Brain microvascular endothelial cell (primary cell): ENCODE data around the gene DIP2A.

Experiments
- DNase-seq: peaks from one replicate; pipeline ENCODE4 v3.0.0-alpha.2; 2020
- H3K27ac ChIP-seq: fragments of 250-450 bp; sonication (Bioruptor Pico); 2 replicates; pipeline ENCODE4 v1.5.1; 2020; ENCODE audit warnings: mild to moderate bottlenecking, moderate library complexity
- H3K27me3 ChIP-seq: fragments of 250-450 bp; sonication (Bioruptor Pico); replicated peaks from 2 replicates; pipeline ENCODE4 v1.5.1; 2020; ENCODE audit warnings: mild to moderate bottlenecking
- H3K36me3 ChIP-seq: fragments of 250-450 bp; sonication (Bioruptor Pico); replicated peaks from 2 replicates; pipeline ENCODE4 v1.5.1; 2020; ENCODE audit warnings: mild to moderate bottlenecking
- H3K4me3 ChIP-seq: 2 replicates; pipeline ENCODE4 v1.5.1; 2011; ENCODE audit warnings: low read depth, mild to moderate bottlenecking, control low read depth, low read length, moderate library complexity
- in situ Hi-C: cut with HindIII; loops from 2 replicates; pipeline ENCODE4 v1.10.0; 2017; ENCODE audit warnings: low sequenced_read_pairs, low pct_ligation_motif_present
- TF ChIP-seq, protein P1 (sequence below): IDR thresholded peaks from 2 replicates; pipeline ENCODE4 v1.5.1; 2011; ENCODE audit warnings: low read depth, mild to moderate bottlenecking, moderate library complexity, low read length, control low read depth, inconsistent platforms; ENCODE audit errors: missing control alignments

The DIP2A gene

DNA sequence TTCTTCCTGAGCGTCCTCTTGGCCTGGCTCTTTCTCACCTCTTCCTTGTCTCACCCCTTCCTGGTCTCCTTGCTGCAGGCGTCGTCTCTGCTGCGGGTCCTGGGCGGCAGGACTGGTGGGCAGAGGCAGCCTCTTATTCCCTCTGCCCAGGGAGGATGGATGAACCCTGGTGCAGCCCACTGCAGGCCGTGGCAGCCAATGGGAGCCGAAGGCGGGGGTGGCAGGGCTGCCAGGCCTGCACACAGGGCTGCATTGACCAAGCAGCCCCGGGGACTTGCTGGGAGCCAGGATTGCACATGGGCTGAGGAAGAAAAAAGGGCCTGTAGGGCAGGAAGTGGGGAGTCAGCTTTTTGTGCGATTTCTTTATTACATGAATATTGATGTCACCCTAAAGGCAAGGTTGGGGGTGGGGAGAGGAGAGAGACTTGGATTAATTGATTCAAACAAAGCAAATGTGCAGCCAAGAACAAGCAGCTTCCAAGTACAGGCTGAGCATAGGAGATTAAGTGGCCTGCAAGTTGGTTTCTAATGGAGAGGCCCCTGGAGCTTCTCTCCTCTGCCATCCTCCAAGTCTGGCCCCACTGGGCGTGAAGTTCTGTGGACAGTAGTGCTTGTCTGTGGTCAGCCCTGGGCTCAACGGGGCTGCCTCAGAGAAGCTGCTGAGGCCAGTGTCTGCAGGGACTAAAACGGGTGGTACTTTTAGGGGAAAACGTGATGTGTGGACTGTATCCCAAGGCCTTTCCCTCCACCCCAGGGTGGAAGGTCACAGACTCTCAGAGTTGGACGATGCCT, 146.5 kb downstream of the DIP2A start, which contains the start of gene S100B:
S100B (minus strand) TSS at position 108 of the 792 bp plus-strand sequence. CDS start 2,667 bp downstream, outside the sequence.
- H3K4me3 ChIP-seq, result no peak within 1 kb of the TSS
- no peaks in the 10 kb centered on the region for H3K27me3 ChIP-seq
- TF ChIP-seq, protein P1, sequence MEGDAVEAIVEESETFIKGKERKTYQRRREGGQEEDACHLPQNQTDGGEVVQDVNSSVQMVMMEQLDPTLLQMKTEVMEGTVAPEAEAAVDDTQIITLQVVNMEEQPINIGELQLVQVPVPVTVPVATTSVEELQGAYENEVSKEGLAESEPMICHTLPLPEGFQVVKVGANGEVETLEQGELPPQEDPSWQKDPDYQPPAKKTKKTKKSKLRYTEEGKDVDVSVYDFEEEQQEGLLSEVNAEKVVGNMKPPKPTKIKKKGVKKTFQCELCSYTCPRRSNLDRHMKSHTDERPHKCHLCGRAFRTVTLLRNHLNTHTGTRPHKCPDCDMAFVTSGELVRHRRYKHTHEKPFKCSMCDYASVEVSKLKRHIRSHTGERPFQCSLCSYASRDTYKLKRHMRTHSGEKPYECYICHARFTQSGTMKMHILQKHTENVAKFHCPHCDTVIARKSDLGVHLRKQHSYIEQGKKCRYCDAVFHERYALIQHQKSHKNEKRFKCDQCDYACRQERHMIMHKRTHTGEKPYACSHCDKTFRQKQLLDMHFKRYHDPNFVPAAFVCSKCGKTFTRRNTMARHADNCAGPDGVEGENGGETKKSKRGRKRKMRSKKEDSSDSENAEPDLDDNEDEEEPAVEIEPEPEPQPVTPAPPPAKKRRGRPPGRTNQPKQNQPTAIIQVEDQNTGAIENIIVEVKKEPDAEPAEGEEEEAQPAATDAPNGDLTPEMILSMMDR, result no peak
- DNase-seq, result no peak
- H3K27ac ChIP-seq, result no peak within 1 kb of the TSS
- in situ Hi-C loops, result no loop called here
- H3K36me3 ChIP-seq, result no peaks in the 10 kb centered on the region

DNA sequence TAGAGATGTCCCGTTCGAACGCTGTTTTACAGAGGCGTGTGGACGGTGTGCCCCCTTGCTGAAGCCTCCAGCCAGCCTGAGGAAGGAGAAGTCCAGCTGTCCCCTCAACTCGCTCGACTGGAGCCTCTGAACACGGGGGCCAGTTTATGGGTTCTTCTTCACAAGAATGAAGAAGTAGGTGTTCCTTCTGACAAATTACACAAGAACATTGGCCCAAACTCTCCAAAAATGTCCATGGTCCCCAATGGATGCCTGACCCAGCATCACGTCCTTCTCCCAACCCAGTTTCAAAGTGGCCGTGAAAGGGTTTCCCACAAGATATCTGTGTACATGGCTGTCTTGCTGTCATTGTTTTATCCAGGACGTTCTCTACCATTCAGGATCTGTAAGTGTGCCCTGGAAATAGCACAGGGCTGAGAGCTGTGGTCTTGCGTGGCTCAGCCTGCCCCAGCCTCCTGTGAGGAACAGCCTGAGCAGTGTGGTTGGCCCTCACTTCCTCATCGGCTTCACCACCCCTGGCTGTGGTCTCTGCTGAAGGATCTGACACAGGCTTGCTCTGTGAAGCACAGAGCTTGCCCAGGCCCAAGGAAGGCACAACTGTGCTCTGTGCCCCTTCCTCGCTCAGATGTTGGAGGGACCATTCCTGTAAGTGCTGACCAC, 147.2 kb downstream of the DIP2A start:
- TF ChIP-seq, protein P1, result no peak
- in situ Hi-C loops, result no loop called here
- no peak overlapping the region for H3K27ac ChIP-seq
- H3K27me3 ChIP-seq, result no peaks in the 10 kb centered on the region
- H3K4me3 ChIP-seq, result no peak overlapping the region
- no peaks in the 10 kb centered on the region for H3K36me3 ChIP-seq
- no peak for DNase-seq

DNA sequence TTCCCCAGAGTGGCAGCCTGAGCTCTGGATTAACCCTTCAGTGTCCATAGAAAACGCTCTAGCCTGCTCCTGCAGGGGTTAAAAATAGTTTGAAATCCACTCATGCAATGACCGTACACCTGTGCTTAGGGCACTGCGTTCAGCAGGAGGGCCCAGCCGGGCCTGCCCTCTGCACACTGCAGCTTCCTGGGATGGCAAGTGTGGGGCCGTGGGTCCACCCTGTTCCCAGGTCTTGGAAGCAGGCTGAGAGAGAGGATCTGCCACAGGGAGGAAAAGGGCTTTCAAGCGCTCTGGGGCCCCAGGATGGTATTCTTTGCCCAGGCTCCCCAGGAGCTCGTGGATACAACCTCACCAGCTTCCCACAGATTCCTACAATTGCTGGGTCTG, 147.7 kb downstream of the DIP2A start:
- Histone ChIP-seq H3K36me3 (no peaks in the 10 kb centered on the region), H3K27me3 (no peaks in the 10 kb centered on the region), H3K27ac (no peak overlapping the region), H3K4me3 (no peak overlapping the region)
- no peak for DNase-seq
- in situ Hi-C loops, result no loop called here
- TF ChIP-seq, protein P1, result no peak

DNA sequence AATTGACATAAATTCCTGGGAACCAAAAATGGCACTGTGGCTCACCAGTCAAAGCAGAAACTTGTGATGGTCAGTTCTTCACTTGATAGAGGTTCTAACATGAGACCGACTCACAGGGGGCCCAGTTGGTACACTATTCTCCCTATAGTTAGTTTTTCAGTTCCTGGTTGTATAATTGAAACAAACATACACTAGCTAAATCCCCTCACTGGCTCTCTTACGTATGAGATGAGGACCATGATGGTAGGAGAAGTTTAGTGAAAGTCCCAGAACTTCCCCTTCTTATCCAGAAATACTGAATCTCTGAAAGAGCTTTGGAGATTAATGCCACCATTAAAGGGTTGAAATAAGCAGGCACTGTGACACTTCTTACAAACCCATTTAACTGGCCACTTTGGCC, 148.9 kb downstream of the DIP2A start:
- no peak for DNase-seq
- Histone ChIP-seq H3K36me3 (no peaks in the 10 kb centered on the region), H3K27ac (no peak overlapping the region), H3K27me3 (no peaks in the 10 kb centered on the region), H3K4me3 (no peak overlapping the region)
- TF ChIP-seq, protein P1, result no peak
- in situ Hi-C loops, result no loop called here

DNA sequence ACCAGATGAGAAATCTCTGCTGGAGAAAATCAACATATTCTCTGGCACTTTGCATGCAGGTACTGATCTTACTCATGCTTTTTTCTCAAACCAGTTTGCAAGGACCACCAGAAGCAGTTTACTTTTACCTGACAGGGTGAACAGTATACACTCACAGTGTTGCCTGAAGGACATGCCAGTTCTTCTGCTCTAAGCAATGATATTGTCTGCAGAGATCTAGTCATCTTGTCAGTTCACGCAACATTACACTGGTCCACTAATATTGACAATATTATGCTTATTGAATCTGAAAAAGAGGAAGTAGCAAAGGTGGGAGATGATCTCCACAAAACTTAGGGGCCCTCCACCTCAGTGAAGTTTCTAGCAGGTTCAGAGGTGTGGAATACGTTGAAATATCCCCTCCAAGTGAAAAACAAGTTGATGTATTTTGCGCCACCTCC, 150.0 kb downstream of the DIP2A start:
- Histone ChIP-seq H3K27me3 (no peaks in the 10 kb centered on the region), H3K27ac (no peak overlapping the region), H3K4me3 (no peak overlapping the region), H3K36me3 (no peaks in the 10 kb centered on the region)
- no peak for DNase-seq
- in situ Hi-C loops, result no loop called here
- TF ChIP-seq, protein P1, result no peak
